OCI-LY3 (cell line): ENCODE data around the gene ADARB2.

Experiments used
- CTCF ChIP-seq: fragments of 200-600, 300-600 bp; sonication (generic); IDR thresholded peaks from 2 replicates; pipeline ENCODE4 v1.5.1; 2014; ENCODE audit warnings: antibody characterized with exemption, low read length, low read depth
- EZH2phosphoT487 ChIP-seq: fragments of 200-600 bp; shearing (Covaris generic); IDR thresholded peaks from 2 replicates; pipeline ENCODE4 v1.6.1; 2018; ENCODE audit warnings: antibody characterized with exemption, mixed run types, low read depth

DNA sequence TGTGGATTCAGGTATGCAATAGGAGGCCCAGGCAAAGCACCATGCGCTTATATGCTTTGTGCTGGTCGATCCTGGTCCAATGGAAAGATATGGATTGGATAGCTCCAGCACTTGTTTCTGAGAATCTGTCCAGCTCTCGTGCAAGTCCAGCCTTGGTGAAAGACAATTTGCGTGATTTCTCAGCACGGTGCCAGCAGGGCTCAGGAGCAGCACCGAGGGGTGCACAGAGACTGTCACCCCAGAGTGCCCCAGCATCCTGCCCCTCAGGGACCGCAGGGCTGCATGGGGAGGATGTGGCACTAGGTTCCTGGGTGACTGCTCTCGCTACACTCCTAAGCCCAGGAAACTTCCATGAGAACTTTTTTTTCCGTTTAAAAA is 455.9 kb downstream of the ADARB2 start:
- TF ChIP-seq CTCF (no peak), EZH2phosphoT487 (no peak)
